HFFc6 (cell line): ENCODE data around the gene ZPLD1. TPM values are rescaled to one million over a fixed set of nuclear protein-coding genes. Genes with fewer than 3 reads are reported as not detected.

Experiments
- DNase-seq: peaks from one replicate; pipeline ENCODE4 v3.0.0-alpha.2; 2018
- H3K27ac Mint-ChIP-seq: 2 replicates; pipeline ENCODE4 v1.8.0; 2020; ENCODE audit warnings: mild to moderate bottlenecking, mixed read lengths
- H3K27me3 Mint-ChIP-seq: 2 replicates; pipeline ENCODE4 v1.8.0; 2021; ENCODE audit warnings: mild to moderate bottlenecking, moderate library complexity, mixed read lengths; ENCODE audit not compliant: insufficient read depth
- H3K36me3 Mint-ChIP-seq: 2 replicates; pipeline ENCODE4 v1.8.0; 2021; ENCODE audit warnings: low read depth, mixed read lengths
- H3K4me1 Mint-ChIP-seq: 2 replicates; pipeline ENCODE4 v1.8.0; 2020; ENCODE audit warnings: low read depth, mixed read lengths
- H3K4me3 Mint-ChIP-seq: 2 replicates; pipeline ENCODE4 v1.8.0; 2020; ENCODE audit warnings: mild to moderate bottlenecking, moderate library complexity, mixed read lengths
- H3K9me3 Mint-ChIP-seq: 2 replicates; pipeline ENCODE4 v1.8.0; 2020; ENCODE audit warnings: mild to moderate bottlenecking, mixed read lengths
- long read RNA-seq: library from polyadenylated mRNA; unstranded; transcript quantifications from one replicate; pipeline ENCODE4 v2.0.0, GENCODE V29; 2019
- total RNA-seq, 6 experiments: library from RNA; stranded (reverse); fragmentation: NEBNext Ultra II Directional; extraction: Animal tissue kit (Norgen Biotek cat#: 25700); gene quantifications; 2 replicates in 1 of 6; 3 replicates in 5 of 6; pipeline ENCODE4 v1.2.3, GENCODE V29; 2021
- TF ChIP-seq, protein P1 (sequence below): fragments of 200-600 bp; sonication (generic); IDR thresholded peaks from 2 replicates; pipeline ENCODE4 v1.5.0; 2021; ENCODE audit warnings: antibody characterized with exemption, mild to moderate bottlenecking

ZPLD1 gene
- under 1 TPM in 3 of 6 experiments, not detected in 3; 0.07 to 0.19 (median 0.12) TPM for total RNA-seq
- long read RNA-seq, partial matches to known transcripts, result 1 of 1 reads
- long read RNA-seq, other reads (novel, unspliced or antisense), result 0 of 1 reads

DNA sequence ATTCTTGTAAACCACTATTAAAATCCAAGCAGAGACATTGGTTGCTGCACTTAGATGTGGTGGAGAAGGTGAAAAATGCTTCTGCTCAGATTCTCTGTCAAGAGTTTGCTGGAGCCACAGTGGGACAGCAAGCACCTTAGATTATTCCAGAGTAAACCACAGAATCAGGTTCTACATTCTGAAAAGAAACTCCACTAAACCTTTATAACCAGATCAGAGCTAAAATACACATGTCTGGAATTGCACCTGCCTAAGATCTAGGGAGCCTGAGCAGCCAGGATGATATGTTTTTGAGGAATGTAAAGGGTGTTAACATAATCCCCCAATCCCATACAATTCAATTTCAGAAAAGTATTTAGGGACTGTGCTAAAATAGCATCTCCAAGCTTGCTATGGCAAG is at the start of gene ZPLD1:
ZPLD1 (plus strand) TSS at position 301 of the 400 bp plus-strand sequence. CDS start 3,473 bp downstream, outside the sequence.
- H3K9me3 Mint-ChIP-seq, result no peaks in the 10 kb centered on the region
- no peaks in the 10 kb centered on the region for H3K4me1 Mint-ChIP-seq
- no peak within 1 kb of the TSS for H3K27ac Mint-ChIP-seq
- H3K36me3 Mint-ChIP-seq, result no peaks in the 10 kb centered on the region
- H3K4me3 Mint-ChIP-seq, result no peak within 1 kb of the TSS
- peaks cover 8% of the 10 kb centered on the region for H3K27me3 Mint-ChIP-seq
- no peak for DNase-seq
- TF ChIP-seq, protein P1, sequence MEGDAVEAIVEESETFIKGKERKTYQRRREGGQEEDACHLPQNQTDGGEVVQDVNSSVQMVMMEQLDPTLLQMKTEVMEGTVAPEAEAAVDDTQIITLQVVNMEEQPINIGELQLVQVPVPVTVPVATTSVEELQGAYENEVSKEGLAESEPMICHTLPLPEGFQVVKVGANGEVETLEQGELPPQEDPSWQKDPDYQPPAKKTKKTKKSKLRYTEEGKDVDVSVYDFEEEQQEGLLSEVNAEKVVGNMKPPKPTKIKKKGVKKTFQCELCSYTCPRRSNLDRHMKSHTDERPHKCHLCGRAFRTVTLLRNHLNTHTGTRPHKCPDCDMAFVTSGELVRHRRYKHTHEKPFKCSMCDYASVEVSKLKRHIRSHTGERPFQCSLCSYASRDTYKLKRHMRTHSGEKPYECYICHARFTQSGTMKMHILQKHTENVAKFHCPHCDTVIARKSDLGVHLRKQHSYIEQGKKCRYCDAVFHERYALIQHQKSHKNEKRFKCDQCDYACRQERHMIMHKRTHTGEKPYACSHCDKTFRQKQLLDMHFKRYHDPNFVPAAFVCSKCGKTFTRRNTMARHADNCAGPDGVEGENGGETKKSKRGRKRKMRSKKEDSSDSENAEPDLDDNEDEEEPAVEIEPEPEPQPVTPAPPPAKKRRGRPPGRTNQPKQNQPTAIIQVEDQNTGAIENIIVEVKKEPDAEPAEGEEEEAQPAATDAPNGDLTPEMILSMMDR, result no peak

DNA sequence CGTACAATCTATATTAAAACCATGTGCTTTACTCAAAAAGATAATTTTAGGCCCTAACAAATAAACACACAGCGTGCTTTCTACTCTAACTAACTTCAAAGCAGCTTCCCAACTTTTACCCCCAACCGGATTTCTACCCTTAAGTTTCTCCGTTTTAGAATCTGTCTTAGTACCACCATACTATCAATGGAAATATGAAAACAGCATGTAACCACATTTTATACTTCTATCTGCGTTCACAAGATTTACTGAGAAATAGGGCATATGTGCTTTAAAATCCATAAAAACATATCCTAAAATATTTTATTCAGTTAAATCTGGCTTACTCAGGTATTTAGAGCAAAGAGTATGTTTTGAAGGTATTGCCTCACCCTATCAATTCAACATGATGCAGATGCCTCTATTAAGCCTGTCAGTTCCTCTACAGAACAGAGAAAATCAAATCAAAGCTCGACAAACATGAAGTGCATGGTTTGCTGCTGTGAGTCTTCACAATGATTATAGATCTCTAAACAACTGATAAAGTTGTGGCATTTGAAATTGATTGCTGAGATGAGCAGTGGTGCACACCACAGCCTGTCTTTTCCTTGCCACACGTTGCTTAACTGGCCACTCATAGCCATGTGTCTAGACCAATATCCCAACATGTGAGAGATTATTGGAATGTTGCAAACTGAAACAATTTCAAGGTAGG is 44.5 kb upstream of the ZPLD1 start:
- Mint-ChIP-seq H3K27me3 (peaks cover 2% of the 10 kb centered on the region; the same call in 1 of the 2 replicates), H3K36me3 (no peaks in the 10 kb centered on the region), H3K4me1 (no peaks in the 10 kb centered on the region), H3K4me3 (no peak overlapping the region), H3K27ac (no peak overlapping the region), H3K9me3 (no peaks in the 10 kb centered on the region)
- TF ChIP-seq, protein P1, result no peak
- DNase-seq, result no peak

DNA sequence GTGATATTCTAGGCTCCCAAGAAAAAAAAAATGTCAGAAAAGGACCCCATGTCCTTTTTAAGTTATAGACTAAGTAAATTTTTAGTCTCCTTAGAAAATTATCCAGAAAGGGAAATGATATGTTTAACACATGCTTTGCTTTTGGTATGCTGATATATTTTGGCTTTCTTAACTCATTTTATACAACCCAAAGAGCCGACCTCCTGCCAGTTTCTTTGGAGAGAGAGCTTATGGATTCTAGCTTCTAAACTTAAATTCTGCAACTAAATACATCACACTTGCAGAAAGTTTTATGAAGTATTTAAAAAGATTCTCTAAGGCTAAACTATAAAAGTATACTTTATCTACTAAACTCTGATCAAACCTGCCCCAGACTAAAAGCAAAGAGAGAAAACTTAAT is 43.9 kb upstream of the ZPLD1 start:
- H3K27me3 Mint-ChIP-seq, result peaks cover 2% of the 10 kb centered on the region; the same call in 1 of the 2 replicates
- no peaks in the 10 kb centered on the region for H3K9me3 Mint-ChIP-seq
- H3K4me1 Mint-ChIP-seq, result no peaks in the 10 kb centered on the region
- H3K4me3 Mint-ChIP-seq, result no peak overlapping the region
- no peaks in the 10 kb centered on the region for H3K36me3 Mint-ChIP-seq
- TF ChIP-seq, protein P1, result no peak
- DNase-seq, result no peak
- no peak overlapping the region for H3K27ac Mint-ChIP-seq

DNA sequence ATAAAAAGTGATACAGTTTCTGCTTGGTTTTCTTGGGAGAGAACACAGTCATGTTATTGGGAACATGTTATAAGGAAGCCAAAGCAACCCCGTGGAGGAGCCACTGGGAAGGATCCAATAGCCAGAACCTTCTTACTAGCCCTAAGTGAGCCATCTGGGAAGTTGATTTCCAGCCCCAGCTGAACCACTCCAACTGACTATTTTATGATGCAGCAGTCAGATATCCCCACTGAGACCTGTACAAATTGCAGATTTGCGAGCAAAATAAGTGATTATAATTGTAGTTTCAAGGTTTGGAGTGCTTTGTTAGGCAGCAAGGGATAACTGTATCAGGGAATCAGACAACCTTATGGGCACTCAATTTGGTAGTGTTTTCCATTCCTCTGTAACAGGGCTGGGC is 43.3 kb upstream of the ZPLD1 start:
- TF ChIP-seq, protein P1, result no peak
- no peaks in the 10 kb centered on the region for H3K9me3 Mint-ChIP-seq
- DNase-seq, result no peak
- H3K36me3 Mint-ChIP-seq, result no peaks in the 10 kb centered on the region
- H3K27me3 Mint-ChIP-seq, result peaks cover 2% of the 10 kb centered on the region; the same call in 1 of the 2 replicates
- no peak overlapping the region for H3K27ac Mint-ChIP-seq
- H3K4me1 Mint-ChIP-seq, result no peaks in the 10 kb centered on the region
- no peak overlapping the region for H3K4me3 Mint-ChIP-seq

DNA sequence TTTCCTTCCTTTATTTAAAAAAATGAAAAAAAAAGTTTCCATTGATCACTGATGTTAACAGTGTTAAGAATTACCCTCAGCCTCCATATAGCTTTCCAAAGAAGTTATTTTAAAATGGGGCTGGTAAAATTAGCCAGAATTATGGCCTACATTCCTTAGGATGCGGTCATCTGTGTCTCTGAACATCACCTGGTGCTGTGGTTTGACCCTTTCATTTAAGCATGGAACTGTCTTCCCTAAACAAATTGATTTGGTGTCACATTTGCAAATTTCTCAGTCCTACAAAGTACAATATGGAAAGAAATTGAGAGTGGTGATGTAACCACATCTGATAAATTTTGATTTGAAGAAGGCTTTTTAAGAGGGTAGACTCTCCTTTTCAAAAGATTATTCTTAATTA is 40.3 kb upstream of the ZPLD1 start:
- H3K27me3 Mint-ChIP-seq, result peaks cover 2% of the 10 kb centered on the region; the same call in 1 of the 2 replicates
- TF ChIP-seq, protein P1, result no peak
- H3K9me3 Mint-ChIP-seq, result no peaks in the 10 kb centered on the region
- no peak overlapping the region for H3K27ac Mint-ChIP-seq
- no peak for DNase-seq
- no peaks in the 10 kb centered on the region for H3K4me1 Mint-ChIP-seq
- H3K4me3 Mint-ChIP-seq, result no peak overlapping the region
- no peaks in the 10 kb centered on the region for H3K36me3 Mint-ChIP-seq
